Activated naive CD4-positive, alpha-beta T cell treated with anti-CD3 and anti-CD28 coated beads, Interleukin-2, amount 50 U/mL, for 72 hours (primary cell): Measurements from ENCODE around the gene MAP1LC3A. TPM values are rescaled to one million over a fixed set of nuclear protein-coding genes. Genes with fewer than 3 reads are reported as not detected.
A peak's percentile ranks its signal among the peaks of the same experiment; 100 is the strongest.

Experiments used
- ATAC-seq, 2 donors: fragments of 150-1000 bp; cut with Tn5 transposase; 2 replicates each; pipeline ENCODE4 v1.10.0; 2021; ENCODE audit warnings: mild to moderate bottlenecking in 2 of 2, moderate library complexity in 2 of 2
- DNase-seq, 2 donors: peaks; one replicate each; pipeline ENCODE4 v3.0.0; 2021 to 2022; ENCODE audit warnings: low spot score in 2 of 2
- H3K27ac Mint-ChIP-seq, 2 donors: one replicate each; pipeline ENCODE4 v1.8.0; 2022; ENCODE audit warnings: mild to moderate bottlenecking in 2 of 2, mixed read lengths in 2 of 2
- H3K36me3 Mint-ChIP-seq, 2 donors: one replicate each; pipeline ENCODE4 v1.8.0; 2022; ENCODE audit warnings: mixed read lengths in 2 of 2
- H3K9me3 Mint-ChIP-seq, 2 donors: one replicate each; pipeline ENCODE4 v1.8.0; 2022; ENCODE audit warnings: mixed read lengths in 2 of 2
- total RNA-seq, 2 donors: library from RNA; stranded (reverse); gene quantifications; one replicate each; pipeline ENCODE4 v1.2.3, GENCODE V29; 2022

Gene MAP1LC3A
- total RNA-seq, 2 donors from 2014 or later, result 1.3 to 1.9 TPM

DNA sequence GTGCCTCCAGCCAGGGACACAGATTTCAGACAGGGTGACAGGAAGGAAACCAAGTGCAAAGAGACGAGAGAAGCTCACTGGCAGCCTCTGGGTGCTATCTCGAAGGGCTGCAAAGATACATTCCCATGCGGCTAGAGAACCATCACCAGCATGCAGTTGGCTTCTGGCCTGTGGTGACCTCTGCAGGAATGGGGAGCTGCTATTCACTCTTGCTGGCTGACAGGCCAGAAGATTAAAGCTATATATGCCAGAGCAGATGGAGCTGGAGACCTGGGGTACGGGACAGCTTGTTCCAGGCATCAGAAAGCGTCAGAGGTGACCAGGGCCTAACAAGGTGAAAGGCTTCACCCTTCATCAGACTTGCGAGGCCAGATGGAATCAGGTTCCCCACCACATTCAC lies 20.0 kb downstream of the MAP1LC3A start:
- H3K27ac Mint-ChIP-seq, result no peak overlapping the region
- no peak for DNase-seq

DNA sequence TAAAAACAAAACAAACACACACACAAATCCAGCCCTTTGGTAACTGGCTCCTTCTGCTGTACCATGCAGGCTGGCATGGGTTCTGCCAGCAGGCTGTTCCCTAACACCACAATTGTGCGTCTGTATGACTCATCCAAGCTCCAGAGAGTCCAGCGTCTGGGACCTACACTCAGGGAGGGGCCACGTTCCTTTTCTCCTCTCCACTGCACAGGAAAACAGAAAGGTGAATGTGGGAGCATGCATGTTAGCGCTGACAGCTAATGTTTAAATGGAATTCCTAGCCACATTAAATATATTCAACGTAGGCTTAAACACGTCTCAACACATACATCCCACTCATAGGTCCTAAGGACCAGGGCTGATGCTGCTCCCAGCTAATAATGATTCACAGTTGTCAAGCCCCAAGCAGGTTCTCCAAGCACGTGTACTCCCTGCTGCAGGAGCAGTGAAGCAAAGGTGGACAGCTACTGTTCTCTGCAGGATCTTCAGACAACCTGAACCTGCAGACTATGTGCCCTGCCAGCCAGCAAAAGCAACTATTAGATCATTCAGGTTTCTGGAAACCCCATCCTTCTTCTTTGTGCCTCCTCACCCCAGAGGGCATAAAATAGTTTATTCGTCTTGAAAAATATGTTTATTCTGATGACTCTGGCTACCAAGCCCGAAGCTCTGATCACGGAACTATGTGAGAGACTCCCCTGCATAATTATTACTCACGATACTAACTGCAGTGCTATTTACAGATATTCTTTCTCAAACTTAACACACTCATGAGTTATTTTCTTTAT lies 20.9 kb downstream of the MAP1LC3A start:
- H3K36me3 Mint-ChIP-seq, result peaks cover 0 to 9% of the 10 kb centered on the region in 2 donors
- H3K27ac Mint-ChIP-seq, result peak overlapping the region; percentile 85 to 89
- DNase-seq, result no peak
- no peaks in the 10 kb centered on the region for H3K9me3 Mint-ChIP-seq
- ATAC-seq, result no peak

More for the DNA sequence above, 20.0 kb downstream of the MAP1LC3A start:
- no peaks in the 10 kb centered on the region for H3K9me3 Mint-ChIP-seq
- H3K36me3 Mint-ChIP-seq, result peaks cover 0 to 9% of the 10 kb centered on the region in 2 donors
- ATAC-seq, result no peak

DNA sequence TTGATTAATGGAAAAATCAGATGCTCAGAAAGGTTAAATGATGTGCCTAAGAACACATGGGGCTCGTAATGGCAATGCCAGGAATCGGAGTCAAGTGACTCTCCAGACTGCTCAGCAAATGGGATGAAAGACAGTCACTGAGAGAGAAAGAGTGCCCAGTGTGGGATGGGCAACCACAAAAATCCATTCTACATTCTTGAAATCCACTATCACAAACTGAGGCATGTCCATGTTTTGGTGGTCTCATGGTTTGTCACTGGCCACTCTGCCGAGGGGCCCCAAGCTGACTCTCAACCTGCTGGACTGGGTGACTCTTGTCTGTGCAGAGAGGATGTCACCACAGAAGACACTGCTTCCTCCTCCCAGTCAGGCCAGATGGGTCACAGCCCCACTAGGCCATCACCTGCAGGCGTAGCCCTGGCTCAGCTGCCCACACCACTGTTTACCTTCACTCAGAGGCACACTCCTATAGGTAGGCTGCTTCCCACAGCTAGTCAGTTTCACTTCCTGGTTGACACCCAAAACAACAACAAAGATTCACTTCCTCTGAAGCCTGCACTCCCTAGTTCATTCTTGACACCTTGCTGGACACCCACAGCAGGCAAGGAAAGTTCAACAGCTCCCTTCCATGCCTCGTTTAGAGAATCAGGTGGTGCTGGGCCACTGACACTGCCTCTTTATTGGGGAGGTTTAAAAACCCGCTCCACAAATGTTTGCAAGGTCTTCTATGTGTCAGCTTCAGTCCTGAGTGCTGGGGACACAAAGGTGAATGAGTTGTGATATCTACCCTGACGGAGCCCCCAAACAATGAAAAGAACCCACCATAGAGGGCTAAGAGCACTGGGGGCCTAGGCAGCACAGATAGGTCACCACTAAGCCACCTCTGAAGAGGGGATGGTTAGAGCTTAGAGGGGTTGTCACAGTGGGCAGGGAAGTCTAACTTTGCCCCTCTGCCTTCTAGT lies 21.7 kb downstream of the MAP1LC3A start:
- ATAC-seq, result peak in 1 of 2 donors; percentile 43
- Mint-ChIP-seq H3K36me3 (peaks cover 0 to 9% of the 10 kb centered on the region in 2 donors), H3K9me3 (no peaks in the 10 kb centered on the region), H3K27ac (peak overlapping the region; percentile 85 to 89)
- no peak for DNase-seq

DNA sequence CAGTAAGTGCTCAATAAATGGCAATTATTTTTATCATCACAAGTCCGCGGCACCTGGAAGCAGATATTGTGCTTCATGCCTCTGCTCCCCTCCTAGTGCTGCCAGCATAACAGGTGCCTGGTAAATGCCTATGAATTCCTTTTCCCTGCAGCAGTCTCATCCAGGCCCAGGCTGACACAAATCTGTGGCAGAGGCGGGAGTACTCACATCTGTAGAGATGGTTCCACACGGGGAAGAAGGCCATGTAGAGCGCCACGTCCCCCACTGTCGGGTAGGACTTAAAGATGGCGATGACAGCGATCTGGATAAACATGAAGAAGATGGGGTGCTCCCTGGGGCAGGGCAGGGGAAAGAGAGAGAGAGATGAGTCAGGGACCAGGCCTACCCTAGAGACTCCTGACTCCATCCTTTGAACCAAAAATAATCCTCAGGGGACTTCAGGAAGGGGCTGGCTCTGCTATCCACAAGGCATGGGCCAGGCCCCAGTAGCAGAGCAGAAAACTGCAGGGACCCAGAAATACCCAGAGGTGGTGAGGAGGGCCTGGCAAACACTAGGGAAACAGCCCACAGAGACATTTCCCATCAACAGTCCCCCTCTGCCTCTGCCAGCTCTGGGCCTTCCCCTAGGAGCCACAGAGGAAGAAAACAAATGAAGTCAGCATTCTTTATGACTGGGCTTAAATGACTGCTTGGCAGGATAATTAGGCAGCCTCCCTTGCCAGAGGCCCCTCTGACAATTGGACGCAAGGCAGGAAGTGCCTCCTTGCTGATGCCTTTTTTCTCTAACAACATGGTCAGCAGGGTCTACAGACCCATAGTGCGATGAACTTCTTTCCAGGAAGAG lies 23.0 kb downstream of the MAP1LC3A start:
- H3K27ac Mint-ChIP-seq, result peak overlapping the region; percentile 85 to 92
- peaks cover 0 to 9% of the 10 kb centered on the region in 2 donors for H3K36me3 Mint-ChIP-seq
- no peaks in the 10 kb centered on the region for H3K9me3 Mint-ChIP-seq
- DNase-seq, result peak; percentile 53 to 73
- peak; percentile 91 to 94 for ATAC-seq

DNA sequence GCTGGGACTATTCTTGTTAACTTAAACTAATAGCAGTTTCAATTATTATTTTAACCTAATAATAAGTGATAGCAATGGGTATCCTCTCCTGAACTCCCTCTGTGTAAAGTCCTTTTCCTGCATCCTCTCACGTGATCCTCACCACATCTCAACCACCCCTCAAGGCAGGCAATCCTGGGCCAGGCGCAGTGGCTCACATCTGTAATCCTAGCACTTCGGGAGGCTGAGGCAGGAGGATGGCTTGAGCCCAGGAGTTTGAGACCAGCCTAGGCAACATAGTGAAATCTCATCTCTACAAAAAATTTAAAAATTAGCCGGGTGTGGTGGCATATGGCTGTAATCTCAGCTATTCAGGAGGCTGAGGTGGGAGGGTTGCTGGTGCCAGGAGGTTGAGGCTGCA lies 23.7 kb downstream of the MAP1LC3A start:
- DNase-seq, result no peak
- ATAC-seq, result no peak
- Mint-ChIP-seq H3K9me3 (no peaks in the 10 kb centered on the region), H3K36me3 (peaks cover 0 to 9% of the 10 kb centered on the region in 2 donors), H3K27ac (peak overlapping the region; percentile 85 to 92)

DNA sequence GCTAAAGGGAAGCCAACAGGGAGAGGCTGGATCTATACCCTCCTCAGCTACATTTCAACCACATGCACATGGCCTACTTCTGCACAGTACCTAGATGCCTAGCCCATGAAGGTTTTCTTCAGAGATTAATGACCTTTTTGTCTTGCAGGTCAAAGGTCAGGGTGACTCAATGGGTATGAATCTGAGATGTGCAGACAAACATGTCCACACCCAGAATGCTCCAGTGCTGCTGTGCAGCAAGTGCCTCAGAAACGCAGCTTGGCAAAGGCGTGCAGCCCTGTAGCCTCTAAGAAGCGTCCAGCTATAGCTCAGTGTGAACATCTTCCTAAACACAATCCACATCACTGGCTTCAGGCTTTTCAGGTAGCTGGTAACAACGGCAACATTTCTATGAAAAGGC lies 24.4 kb downstream of the MAP1LC3A start:
- Mint-ChIP-seq H3K36me3 (peaks cover 0 to 9% of the 10 kb centered on the region in 2 donors), H3K9me3 (no peaks in the 10 kb centered on the region), H3K27ac (peak overlapping the region; percentile 81 to 85)
- DNase-seq (no peak), ATAC-seq (no peak)

DNA sequence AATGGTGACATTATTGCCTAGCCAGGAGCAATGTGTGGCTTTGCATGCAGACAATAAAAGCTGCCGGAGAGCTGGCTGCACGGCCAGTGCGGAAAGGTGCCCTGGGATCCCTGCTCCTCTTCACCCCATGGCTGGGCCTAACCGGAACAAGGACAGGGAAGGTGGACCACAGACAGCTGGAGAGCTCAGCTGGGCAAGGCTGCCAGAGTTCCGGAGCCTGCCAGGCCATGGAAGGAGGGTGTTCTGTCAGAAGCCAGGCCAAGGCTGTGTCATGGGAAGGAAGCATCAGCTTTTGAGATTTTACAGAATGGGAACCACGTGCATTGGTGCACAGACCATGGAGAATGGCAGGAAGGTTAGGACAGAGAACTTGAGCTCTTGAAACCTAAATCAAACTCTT lies 25.0 kb downstream of the MAP1LC3A start:
- peak overlapping the region in 1 of 2 donors; percentile 81 for H3K27ac Mint-ChIP-seq
- ATAC-seq (no peak), DNase-seq (no peak)
- no peaks in the 10 kb centered on the region for H3K9me3 Mint-ChIP-seq
- H3K36me3 Mint-ChIP-seq, result peaks cover 0 to 9% of the 10 kb centered on the region in 2 donors

DNA sequence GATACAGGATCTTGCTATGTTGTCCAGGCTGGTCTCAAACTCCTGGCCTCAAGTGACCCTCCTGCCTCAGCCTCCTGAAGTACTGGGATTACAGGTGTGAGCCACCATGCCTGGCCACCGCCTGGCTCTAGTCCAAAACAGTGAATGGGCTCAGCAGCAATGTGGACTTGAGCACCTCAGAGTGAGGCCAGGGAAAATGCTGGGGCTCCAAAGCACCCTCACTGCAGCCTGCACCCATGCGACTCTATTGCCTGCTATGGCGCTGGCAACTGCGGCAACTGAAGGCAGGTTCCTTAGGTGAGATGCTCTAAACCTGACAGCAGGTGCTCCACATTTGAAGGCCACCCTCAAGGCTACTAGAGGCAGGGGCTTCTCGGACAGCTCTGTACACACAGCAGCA lies 26.5 kb downstream of the MAP1LC3A start:
- DNase-seq (no peak), ATAC-seq (no peak)
- H3K36me3 Mint-ChIP-seq, result peaks cover 0 to 9% of the 10 kb centered on the region in 2 donors
- H3K27ac Mint-ChIP-seq, result peak overlapping the region in 1 of 2 donors; percentile 77
- H3K9me3 Mint-ChIP-seq, result no peaks in the 10 kb centered on the region

DNA sequence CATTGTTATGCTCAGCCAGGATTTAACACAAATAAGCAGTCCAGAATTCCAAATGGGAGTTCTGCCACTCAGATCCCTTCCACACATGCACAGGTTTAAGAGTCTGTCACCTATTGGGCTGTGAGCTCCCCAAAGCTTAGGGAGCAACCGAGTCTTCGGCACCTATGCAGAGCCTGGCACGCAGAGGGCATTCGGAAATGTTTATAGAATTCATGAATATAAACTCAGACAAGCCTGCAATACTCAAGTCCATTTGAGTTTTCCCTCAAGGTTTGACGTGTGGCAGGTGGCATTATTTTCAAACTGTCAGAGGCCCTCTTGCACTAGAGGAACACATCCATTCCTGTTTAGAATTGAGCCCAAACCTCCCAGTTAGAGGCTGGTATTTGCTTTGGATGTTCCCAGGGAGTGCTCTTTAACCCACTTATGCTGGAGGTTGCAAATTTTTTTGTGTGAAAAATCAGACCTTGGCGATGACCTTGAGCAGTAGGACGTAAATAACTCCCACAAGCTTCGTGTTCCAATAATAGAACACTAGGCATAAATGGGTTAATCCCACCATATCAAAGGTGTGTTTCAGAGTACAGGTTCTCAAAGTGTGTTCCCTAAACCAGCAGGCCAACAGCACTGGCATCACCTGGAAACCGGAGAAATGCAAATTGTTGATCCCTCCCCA lies 28.1 kb downstream of the MAP1LC3A start:
- Mint-ChIP-seq H3K27ac (no peak overlapping the region), H3K36me3 (peaks cover 0 to under 1% of the 10 kb centered on the region in 2 donors), H3K9me3 (no peaks in the 10 kb centered on the region)
- no peak for ATAC-seq
- DNase-seq, result no peak

DNA sequence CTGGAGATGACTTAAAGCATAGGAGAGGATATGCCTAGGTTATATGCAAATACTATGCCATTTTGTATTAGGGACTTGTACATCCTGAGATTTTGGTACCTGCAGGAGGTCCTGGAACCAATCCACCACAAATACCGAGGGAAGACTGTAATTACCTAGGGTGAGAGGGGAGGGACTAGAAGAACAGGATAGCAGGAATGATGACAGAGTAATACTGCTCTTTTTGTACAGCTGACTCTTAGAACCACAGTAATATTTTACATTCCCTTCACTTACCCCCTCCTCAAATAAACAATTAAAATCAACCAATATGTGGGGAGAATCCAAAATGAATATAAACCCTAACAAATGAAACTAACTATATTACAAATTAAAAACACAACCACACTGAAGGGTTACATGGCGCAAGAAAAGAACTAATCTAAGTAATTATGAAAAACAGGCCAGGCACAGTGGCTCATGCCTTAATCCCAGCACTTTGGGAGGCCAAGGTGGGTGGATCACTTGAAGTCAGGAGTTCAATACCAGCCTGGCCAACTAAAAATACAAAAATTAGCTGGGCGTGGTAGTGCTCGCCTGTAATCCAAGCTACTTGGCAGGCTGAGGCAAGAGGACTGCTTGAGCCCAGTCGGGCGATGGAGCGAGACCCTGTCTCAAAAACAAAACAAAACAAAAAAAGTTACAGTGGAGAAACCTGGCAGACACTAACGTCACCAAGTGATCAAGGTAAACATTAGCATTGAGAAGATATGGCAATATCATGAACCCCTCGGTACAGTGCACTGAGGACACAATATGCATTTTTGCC lies 37.1 kb downstream of the MAP1LC3A start:
- no peak overlapping the region for H3K27ac Mint-ChIP-seq
- H3K36me3 Mint-ChIP-seq, result no peaks in the 10 kb centered on the region
- DNase-seq (no peak), ATAC-seq (no peak)
- H3K9me3 Mint-ChIP-seq, result no peaks in the 10 kb centered on the region

DNA sequence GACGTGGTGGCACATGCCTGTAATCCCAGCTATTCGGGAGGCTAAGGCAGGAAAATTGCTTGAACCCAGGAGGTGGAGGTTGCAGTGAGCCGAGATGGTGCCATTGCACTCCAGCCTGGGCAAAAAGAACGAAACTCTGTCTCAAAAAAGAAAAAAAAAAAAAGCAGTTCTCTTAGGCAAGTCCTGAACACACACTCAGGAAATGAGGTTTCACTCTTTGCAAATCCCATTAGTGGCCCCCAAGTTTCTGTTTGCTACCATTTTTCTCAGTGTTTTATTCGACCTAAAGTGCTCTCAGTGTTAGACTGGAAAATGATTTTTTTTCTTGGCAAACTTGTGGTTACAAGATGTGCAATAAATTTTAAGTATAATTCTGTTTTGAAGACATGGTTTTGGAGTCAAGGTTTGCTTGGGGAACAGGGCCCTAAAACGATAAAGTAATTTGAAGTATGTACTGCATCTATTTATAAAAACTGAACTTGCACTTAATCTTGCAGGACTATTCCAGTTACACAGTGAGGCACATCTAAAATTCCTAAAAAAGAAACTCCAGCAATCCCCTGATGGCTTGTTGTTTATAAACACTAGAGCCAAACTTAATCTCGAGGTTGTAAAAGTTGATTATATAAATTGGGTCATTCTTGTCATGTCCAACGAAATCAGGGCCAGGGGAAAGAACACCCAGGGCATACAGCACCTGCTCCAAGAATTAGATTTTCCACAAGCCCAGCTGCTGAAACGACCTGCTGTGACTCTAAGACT lies 42.6 kb downstream of the MAP1LC3A start:
- no peak overlapping the region for H3K27ac Mint-ChIP-seq
- H3K36me3 Mint-ChIP-seq, result no peaks in the 10 kb centered on the region
- DNase-seq (no peak), ATAC-seq (no peak)
- H3K9me3 Mint-ChIP-seq, result no peaks in the 10 kb centered on the region

DNA sequence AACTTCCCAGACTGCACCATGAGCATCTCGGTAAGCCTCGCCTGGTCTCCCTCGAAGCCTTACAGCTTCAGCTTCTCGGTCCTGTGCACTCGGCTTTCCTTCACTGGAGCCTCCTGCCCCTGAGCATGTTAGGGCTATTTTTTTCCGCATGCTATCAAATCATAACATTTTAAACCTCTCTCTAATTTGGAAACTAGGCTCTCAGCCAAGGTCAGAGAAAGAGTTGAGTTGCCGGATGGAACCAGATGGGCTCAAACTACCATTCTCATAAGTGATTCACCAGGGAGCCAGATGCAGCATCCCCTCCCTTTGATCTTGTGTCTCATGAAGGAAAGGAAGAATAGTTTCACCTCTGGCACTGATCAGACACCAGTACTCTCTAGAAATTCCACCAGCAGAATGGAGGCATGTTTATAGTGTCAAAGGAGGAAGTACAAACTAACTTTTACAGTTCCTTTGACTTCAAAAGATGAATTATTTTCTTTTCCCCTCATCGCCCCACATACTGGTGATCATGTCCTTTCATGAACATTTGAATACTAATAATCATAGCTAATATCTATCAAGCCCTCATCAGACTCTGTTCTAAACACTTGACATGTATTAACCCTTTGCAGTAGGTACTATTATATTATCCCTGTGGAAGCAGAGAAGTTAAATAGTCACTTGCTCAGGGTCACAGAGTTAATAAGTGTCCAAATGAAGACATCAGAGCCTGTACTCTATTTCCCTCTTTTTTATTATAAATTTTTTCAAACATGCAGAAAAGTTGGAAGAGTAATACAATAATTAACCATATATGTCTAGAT lies 46.7 kb downstream of the MAP1LC3A start:
- no peak overlapping the region for H3K27ac Mint-ChIP-seq
- no peaks in the 10 kb centered on the region for H3K9me3 Mint-ChIP-seq
- ATAC-seq, result peak; percentile 29 to 40
- DNase-seq, result no peak
- H3K36me3 Mint-ChIP-seq, result no peaks in the 10 kb centered on the region

DNA sequence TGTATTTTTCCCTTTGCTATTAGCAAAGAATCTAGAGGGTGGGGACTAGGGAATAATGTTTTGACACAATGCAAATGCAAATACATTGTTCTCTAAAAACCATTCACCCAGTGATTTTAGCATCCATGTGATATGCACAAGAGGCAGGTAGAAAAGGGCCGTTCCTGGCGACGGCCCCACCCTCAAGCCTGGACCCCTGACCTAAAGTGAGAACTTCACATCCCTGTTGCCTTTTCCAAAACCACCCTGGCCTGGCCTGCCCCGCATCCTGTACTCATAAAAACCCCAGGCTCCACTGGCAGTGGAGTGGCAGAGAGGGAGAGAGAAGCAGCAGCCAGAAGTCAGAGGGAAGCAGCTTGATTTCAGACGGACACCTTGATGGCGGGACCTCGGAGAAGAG lies 48.5 kb downstream of the MAP1LC3A start:
- ATAC-seq (no peak), DNase-seq (no peak)
- H3K36me3 Mint-ChIP-seq, result no peaks in the 10 kb centered on the region
- no peaks in the 10 kb centered on the region for H3K9me3 Mint-ChIP-seq
- peak overlapping the region in 1 of 2 donors; percentile 60 for H3K27ac Mint-ChIP-seq
